Activated CD8-positive, alpha-beta T cell treated with anti-CD3 and anti-CD28 coated beads for 36 hours (primary cell): ENCODE results near the gene DTX3. TPM values are rescaled to one million over a fixed set of nuclear protein-coding genes. Genes with fewer than 3 reads are reported as not detected.

Experiments
- ATAC-seq: fragments of 200-7000 bp; cut with Tn5 transposase; one replicate; pipeline ENCODE4 v1.10.0; 2021; ENCODE audit warnings: mild to moderate bottlenecking, moderate library complexity
- CTCF ChIA-PET: fragments of 350-600 bp; sonication (Branson Sonifier 250); formaldehyde crosslinking; loops from one replicate; lab custom pipeline; 2021; ENCODE audit warnings: antibody characterized with exemption; lab: Charles Lee
- POLR2A ChIA-PET: fragments of 350-600 bp; sonication (Branson Sonifier 250); formaldehyde crosslinking; loops from one replicate; lab custom pipeline; 2021; ENCODE audit warnings: antibody characterized with exemption; lab: Charles Lee
- DNase-seq: peaks from one replicate; pipeline ENCODE4 v3.0.0-alpha.2; 2020
- H3K27ac Mint-ChIP-seq: one replicate; pipeline ENCODE4 v1.8.0; 2021; ENCODE audit warnings: mild to moderate bottlenecking, mixed read lengths
- H3K27me3 Mint-ChIP-seq: one replicate; pipeline ENCODE4 v1.8.0; 2021; ENCODE audit warnings: mixed read lengths
- H3K36me3 Mint-ChIP-seq: one replicate; pipeline ENCODE4 v1.8.0; 2021; ENCODE audit warnings: low read depth, mixed read lengths
- H3K4me1 Mint-ChIP-seq: one replicate; pipeline ENCODE4 v1.8.0; 2021; ENCODE audit warnings: low read depth, mixed read lengths
- H3K4me3 Mint-ChIP-seq: one replicate; pipeline ENCODE4 v1.8.0; 2021; ENCODE audit warnings: mild to moderate bottlenecking, moderate library complexity, mixed read lengths
- H3K9me3 Mint-ChIP-seq: one replicate; pipeline ENCODE4 v1.8.0; 2021; ENCODE audit warnings: mixed read lengths
- intact Hi-C: fragments of 100-400 bp; cut with micrococcal nuclease; formaldehyde crosslinking; loops from one replicate; pipeline ENCODE4 v1.10.0; 2022
- total RNA-seq, 2 experiments: library from RNA; stranded (reverse); gene quantifications; one replicate each; pipeline ENCODE4 v1.2.3, GENCODE V29; 2021
- TF ChIP-seq, protein P1 (sequence below): fragments of 200-600 bp; IDR thresholded peaks from one replicate; pipeline ENCODE4 v1.8.0; 2022; ENCODE audit warnings: antibody characterized with exemption, mild to moderate bottlenecking

Gene DTX3
- total RNA-seq, 2 experiments from 2014 or later, result 13.7 to 15.1 TPM

- H3K27me3 Mint-ChIP-seq, result peaks cover 89% of the 10 kb centered on the region
- no peak overlapping the region for H3K4me3 Mint-ChIP-seq
- peaks cover 27% of the 10 kb centered on the region for H3K4me1 Mint-ChIP-seq
- CTCF ChIA-PET, result interaction anchor here (7.3 kb wide), 1 partner anchor 41 kb away, joined by 124 read pairs; no protein-coding TSS in a partner anchor
- ATAC-seq, result no peak
- no peak overlapping the region for H3K27ac Mint-ChIP-seq
- DNase-seq, result no peak
- TF ChIP-seq, protein P1, sequence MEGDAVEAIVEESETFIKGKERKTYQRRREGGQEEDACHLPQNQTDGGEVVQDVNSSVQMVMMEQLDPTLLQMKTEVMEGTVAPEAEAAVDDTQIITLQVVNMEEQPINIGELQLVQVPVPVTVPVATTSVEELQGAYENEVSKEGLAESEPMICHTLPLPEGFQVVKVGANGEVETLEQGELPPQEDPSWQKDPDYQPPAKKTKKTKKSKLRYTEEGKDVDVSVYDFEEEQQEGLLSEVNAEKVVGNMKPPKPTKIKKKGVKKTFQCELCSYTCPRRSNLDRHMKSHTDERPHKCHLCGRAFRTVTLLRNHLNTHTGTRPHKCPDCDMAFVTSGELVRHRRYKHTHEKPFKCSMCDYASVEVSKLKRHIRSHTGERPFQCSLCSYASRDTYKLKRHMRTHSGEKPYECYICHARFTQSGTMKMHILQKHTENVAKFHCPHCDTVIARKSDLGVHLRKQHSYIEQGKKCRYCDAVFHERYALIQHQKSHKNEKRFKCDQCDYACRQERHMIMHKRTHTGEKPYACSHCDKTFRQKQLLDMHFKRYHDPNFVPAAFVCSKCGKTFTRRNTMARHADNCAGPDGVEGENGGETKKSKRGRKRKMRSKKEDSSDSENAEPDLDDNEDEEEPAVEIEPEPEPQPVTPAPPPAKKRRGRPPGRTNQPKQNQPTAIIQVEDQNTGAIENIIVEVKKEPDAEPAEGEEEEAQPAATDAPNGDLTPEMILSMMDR, result no peak
- no peaks in the 10 kb centered on the region for H3K36me3 Mint-ChIP-seq
- no peaks in the 10 kb centered on the region for H3K9me3 Mint-ChIP-seq
- POLR2A ChIA-PET, result no interaction called here
- intact Hi-C loops, result loop anchor here (2.0 kb wide), 1 partner anchor 41 kb away; no protein-coding TSS in a partner anchor
Measured at GRCh38 chr12:57623811-57624390, 19.3 kb downstream of the DTX3 start.

GRCh38 chr12:57624441-57625220, 20.0 kb downstream of the DTX3 start:
- Mint-ChIP-seq H3K36me3 (no peaks in the 10 kb centered on the region), H3K4me3 (no peak overlapping the region), H3K9me3 (no peaks in the 10 kb centered on the region), H3K4me1 (peaks cover 27% of the 10 kb centered on the region), H3K27ac (no peak overlapping the region), H3K27me3 (peaks cover 90% of the 10 kb centered on the region)
- DNase-seq, result no peak
- TF ChIP-seq, protein P1, result no peak
- no peak for ATAC-seq
- ChIA-PET CTCF (interaction anchor here (7.3 kb wide), 1 partner anchor 42 kb away, joined by 124 read pairs; no protein-coding TSS in a partner anchor), POLR2A (interaction anchor here (1.0 kb wide), 2 partner anchors 9 to 41 kb away, joined by 3 to 4 read pairs; no protein-coding TSS in a partner anchor)
- intact Hi-C loops, result loop anchor here (5.0 kb wide), 1 partner anchor 68 kb away; the partner anchor contains the start of gene OS9

DNA sequence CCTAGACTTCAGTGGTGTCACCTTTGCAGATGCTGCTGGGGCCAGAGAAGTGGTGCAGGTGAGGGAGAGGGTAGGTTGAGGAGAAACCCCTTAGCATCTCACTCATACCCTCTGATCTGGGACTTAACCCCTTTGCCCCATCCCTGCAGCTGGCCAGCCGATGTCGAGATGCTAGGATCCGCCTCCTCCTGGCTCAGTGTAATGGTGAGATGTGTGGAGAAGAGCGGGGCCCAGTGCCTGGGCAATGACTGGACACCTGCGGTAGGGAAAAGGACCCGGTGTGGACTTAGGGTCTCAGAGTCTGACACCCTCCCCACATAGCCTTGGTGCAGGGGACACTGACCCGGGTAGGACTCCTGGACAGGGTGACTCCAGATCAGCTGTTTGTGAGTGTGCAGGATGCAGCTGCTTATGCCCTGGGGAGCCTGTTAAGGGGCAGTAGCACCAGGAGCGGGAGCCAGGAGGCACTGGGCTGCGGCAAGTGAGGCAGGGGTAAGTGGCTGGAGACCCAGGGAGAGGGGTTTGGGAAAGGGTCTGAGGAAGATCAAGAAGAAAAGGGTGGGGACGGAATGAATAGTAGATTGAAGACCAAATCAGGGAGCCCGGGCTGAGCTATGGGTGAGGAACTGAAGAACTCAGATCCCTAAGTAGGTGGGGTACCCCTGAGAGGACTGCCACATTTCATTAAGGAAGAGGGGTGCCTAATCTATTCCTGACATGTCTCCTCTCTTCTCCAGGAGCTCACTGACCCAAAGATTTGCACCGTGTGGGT, 20.8 kb downstream of the DTX3 start:
- intact Hi-C loops, result loop anchor here (1.0 to 5.0 kb wide), 2 partner anchors 35 to 67 kb away; partner anchors contain the start of gene OS9
- peaks cover 24% of the 10 kb centered on the region for H3K4me1 Mint-ChIP-seq
- POLR2A ChIA-PET, result interaction anchor here (0.8 to 1.0 kb wide), 3 partner anchors 9 to 42 kb away, joined by 3 to 4 read pairs (median 3); no protein-coding TSS in a partner anchor

DNA sequence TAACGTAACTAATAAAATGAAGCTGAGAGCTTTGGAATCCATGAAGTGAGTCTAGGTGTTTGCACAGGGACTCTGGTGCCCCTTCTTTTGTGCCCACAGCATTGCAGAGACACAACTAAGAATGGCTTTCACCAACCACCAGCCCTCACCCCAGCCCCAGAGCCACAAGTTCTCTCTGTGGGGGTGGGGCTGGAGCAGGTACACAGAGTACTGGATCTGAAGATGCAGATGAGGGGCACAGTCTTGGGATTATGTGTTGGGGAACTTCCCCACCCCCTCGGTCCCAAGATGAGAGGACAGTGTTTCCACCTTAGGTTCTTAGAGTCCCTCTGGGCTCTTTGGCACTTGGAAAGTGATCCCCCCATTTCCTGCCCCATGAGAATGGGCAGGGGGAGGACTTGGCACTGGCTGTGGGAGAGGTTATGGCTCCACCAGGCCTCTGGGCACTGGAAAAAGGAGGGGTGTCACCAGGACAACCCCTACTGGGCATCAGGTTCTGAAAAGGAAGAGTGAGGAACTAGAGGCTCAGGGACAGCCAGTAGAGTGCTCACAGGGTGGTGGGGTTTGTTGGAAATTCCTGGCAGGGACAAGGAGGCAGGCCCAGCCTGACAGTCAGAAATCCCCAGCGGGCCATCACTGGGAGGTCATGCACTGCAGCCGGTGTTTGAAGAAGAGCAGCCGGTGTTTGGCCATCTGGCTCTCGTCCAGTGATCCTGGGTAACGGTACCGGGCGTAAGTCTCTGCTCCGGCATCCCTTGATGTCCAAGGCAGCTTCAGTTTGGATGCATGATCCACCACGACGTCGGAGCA, 21.7 kb downstream of the DTX3 start:
- Mint-ChIP-seq H3K27ac (no peak overlapping the region), H3K36me3 (no peaks in the 10 kb centered on the region), H3K4me3 (no peak overlapping the region), H3K27me3 (peaks cover 90% of the 10 kb centered on the region), H3K9me3 (no peaks in the 10 kb centered on the region), H3K4me1 (peaks cover 16% of the 10 kb centered on the region)
- intact Hi-C loops, result loop anchor here (1.0 to 5.0 kb wide), 2 partner anchors 36 to 66 kb away; partner anchors contain the start of gene OS9
- POLR2A ChIA-PET, result interaction anchor here (0.8 to 1.7 kb wide), 3 partner anchors 36 to 46 kb away, joined by 3 to 4 read pairs (median 4); no protein-coding TSS in a partner anchor
- no peak for ATAC-seq
- DNase-seq, result no peak
- CTCF ChIA-PET, result interaction anchor here (0.9 to 7.3 kb wide), 7 partner anchors 11 to 561 kb away, joined by 3 to 124 read pairs (median 9); no protein-coding TSS in a partner anchor
- TF ChIP-seq, protein P1, result no peak

More for the DNA sequence above, 20.8 kb downstream of the DTX3 start:
- Mint-ChIP-seq H3K4me3 (no peak overlapping the region), H3K9me3 (no peaks in the 10 kb centered on the region), H3K36me3 (no peaks in the 10 kb centered on the region), H3K27ac (no peak overlapping the region), H3K27me3 (peaks cover 90% of the 10 kb centered on the region)
- DNase-seq, result no peak
- TF ChIP-seq, protein P1, result no peak
- CTCF ChIA-PET, result interaction anchor here (0.9 to 7.3 kb wide), 2 partner anchors 20 to 43 kb away, joined by 3 to 124 read pairs; no protein-coding TSS in a partner anchor
- ATAC-seq, result no peak
